SK-N-MC (cell line): ENCODE results near the gene MYL3.

Source experiments
- EZH2 ChIP-seq: fragments of 200-600 bp; sonication (generic); IDR thresholded peaks from one replicate; pipeline ENCODE4 v1.6.1; 2017; ENCODE audit warnings: antibody characterized with exemption
- FOXP2 ChIP-seq: optimal IDR thresholded peaks from 2 replicates; pipeline ENCODE3; 2011; ENCODE audit warnings: mild to moderate bottlenecking, moderate library complexity; ENCODE audit not compliant: insufficient read depth; ENCODE audit errors: extremely low read length, control extremely low read depth
- POLR2AphosphoS5 ChIP-seq: IDR thresholded peaks from 2 replicates; pipeline ENCODE4 v1.6.1; 2012; ENCODE audit warnings: mild to moderate bottlenecking, low read depth, low read length, borderline replicate concordance

DNA sequence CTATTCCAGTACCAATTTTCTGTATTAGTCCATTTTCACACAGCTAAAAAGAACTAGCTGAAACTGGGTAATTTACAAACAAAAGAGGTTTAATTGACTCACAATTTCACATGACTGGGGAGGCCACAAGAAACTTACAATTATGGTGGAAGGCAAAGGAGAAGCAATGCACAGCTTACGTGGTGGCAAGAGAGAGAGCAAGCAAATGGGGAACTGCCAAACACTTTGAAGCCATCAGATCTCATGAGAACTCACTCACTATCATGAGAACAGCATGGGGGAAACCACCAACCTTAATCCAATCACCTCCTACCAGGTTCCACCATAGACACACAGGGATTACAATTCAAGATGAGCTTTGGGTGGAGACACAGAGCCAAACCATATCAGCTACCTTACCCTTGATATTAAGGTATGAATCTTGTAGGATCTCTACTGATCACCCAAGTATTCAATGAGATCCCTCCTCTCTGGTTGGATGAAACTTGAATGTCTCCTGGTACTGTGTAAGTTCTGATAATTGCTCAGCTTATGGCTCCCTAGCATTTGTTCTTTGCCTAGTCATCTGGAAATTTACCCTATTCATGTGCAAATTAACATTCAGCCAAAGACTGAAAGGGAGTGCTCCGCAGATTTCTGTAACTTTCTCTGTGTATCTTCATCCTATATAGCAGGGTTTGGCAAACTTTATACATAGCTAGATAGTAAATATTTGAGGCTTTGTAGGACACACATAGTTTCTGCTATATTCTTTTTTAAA is 38.9 kb downstream of the MYL3 start:
- TF ChIP-seq EZH2: no peak
- TF ChIP-seq POLR2AphosphoS5: no peak
- TF ChIP-seq FOXP2: no peak
